HG02885 (cell line): ENCODE measurements around the gene SLC2A8.

Experiments used
- ATAC-seq: cut with Tn5 transposase; IDR thresholded peaks from one replicate; pipeline ENCODE4 v1.9.1; 2021; ENCODE audit warnings: mild to moderate bottlenecking; ENCODE audit not compliant: unreplicated experiment, poor library complexity

Gene SLC2A8

DNA sequence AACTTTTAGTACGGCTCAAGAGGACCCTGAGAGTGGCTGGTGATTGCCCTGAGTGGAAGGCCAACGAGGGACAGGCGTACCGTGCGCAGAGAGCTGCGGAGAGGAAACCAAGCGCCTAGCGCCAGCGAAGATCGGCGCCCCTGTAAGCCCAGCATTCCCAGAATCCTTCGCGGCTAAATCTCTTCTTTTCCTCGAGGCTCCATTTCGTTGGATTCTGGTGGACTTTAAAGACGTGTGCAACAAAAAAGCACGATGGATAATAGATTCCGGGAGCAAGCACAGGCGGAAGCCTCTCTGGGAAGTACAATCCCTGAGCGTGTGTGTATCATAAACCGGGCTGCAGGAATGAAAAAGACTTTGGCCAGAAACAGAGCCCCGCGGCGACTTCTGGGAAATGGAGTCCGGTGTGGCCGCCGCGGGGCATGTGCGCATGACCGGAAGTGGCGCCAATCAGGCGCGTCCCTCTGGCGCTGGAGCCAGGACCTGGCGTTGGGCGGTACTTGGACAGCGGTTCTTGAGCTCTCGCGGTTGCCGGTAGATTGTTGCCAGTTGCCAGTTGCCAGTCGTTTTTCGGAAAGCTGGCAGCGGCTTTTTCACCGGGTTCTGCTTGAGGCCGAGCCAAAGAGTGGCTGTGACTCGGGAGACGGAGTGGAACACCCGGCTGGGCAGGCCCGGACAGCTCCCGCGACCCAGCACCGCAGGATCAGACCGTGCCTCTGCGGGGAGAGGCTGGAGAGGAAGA is 27.1 kb downstream of the SLC2A8 start, which contains the start of gene ZNF79:
Gene ZNF79 (plus strand): TSS at position 449 of the 742 bp plus-strand sequence. CDS start 406 bp downstream, outside the sequence.
- peak; percentile 85 for ATAC-seq

DNA sequence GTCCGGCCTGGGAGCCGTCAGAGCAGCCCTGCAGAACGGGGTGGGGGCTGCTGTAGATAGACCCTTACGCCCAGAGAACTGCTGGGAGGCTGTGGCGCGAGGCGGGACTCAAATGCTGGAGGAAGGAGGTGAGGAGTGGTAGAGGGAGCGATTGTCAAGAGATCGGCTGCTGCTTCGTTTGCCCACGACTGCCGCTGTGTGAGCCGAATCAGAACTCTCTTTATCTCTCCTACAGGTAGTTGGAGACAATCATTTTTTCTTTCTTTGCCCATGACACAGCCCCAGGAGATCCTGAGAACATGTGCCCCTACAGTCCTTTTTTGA is 27.7 kb downstream of the SLC2A8 start:
- peak; percentile 15 for ATAC-seq

DNA sequence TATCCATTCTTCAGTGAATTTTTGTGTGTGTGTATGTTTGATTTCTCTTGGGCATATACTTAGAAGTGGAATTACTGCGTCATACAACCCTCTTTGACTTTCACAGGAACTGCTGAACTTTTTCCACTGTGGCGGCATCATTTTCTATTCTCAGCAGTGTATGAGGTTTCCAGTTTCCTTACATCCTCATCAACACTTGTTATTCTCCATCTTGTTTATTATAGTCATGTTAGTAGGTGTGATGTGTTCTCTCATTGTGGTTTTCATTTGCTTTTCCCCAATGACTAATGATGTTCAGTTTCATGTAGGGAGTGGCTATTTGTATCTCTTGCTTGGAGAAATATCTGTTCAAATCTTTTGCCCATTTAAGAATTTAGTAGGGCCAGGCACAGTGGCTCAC is 29.8 kb downstream of the SLC2A8 start:
- ATAC-seq: no peak

DNA sequence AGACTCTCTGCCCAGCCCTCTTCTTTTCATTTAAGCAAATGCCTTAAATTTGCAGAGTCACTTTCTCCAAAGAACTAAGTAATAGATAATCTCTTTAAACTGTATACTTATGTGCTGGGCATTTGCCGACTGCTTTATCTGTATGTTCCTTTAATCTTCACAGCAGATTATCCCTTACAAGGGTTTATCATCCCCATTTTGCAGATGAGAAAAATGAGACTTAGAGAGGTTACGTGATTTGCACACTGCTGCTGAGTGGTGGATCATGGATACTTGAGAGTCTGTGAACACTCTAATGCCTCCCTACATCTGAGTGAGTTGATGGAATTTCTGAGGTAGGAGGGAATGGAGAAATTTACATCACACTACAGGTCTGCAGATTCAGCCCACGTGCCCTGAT is 31.4 kb downstream of the SLC2A8 start:
- ATAC-seq: no peak

DNA sequence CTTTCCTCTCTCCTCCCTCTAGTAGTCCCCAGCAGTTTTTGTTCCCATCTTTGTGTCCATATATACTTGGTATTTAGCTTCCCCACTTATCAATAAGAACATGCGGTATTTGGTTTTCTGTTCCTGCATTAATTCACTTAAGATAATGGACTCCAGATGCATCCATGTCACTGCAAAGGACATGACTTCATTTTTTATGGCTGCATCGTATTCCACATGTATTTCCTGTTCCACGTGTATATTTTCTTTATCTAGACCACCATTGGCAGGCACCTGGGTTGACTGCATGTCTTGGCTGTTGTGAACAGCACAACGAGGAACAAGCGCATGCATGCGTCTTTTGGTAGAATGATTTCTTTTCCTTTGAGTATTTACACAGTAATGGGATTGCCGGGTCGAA is 33.4 kb downstream of the SLC2A8 start:
- ATAC-seq: no peak

DNA sequence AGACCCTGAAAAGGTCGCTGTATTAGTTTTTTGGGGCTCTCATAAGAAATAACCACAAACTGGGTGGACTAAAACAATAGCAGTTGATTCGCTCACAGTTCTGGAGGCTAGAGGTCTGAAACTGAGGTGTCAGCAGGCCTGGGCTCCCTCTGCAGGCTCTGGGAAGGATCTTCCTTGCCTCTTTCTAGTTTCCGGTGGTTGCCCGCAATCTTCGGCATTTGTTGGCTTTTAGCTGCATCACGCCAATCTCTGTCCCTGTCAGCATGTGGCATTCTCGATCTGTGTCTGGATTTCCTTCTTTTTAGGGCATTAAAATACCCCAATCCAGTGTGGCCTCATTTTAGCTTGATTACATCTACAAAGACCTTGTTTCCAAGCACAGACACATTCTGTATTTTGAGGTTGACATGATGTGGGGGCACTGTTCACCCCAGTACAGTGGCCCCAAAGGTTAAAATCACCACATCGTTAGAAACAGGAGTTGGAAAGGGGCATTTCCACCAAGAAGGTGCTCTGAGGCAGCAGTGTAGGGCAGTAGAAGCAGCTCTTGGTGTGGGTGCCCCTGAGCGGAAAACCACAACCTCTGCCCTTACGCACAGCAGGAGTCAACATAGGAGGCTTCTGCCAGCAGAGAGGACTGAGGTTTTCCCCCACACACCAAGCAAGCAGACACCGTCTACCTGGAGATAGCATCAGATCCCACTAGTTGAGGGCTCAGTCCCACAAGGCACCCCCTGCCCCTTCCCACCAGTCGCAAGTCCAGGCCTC is 40.7 kb downstream of the SLC2A8 start:
- no peak for ATAC-seq

DNA sequence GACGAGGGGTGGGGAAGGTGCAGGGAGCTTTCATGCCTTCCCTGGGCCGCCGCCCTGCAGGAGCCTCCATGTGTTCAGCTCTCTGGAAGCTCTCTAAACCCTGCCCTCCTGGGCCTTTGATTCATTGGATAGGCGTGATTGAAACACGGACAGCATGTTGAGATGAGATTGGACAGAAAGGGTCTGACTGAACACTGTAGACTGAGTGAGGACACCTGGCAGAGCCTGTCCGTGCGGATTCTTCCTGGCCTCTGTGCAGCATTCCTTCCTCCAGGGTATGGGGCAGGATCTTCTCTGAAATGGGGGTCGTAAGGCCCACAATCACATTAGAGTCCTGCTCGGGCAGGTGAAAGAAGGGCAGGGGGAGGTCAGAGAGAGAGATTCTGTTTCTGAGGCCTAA is 41.4 kb downstream of the SLC2A8 start:
- ATAC-seq: no peak

DNA sequence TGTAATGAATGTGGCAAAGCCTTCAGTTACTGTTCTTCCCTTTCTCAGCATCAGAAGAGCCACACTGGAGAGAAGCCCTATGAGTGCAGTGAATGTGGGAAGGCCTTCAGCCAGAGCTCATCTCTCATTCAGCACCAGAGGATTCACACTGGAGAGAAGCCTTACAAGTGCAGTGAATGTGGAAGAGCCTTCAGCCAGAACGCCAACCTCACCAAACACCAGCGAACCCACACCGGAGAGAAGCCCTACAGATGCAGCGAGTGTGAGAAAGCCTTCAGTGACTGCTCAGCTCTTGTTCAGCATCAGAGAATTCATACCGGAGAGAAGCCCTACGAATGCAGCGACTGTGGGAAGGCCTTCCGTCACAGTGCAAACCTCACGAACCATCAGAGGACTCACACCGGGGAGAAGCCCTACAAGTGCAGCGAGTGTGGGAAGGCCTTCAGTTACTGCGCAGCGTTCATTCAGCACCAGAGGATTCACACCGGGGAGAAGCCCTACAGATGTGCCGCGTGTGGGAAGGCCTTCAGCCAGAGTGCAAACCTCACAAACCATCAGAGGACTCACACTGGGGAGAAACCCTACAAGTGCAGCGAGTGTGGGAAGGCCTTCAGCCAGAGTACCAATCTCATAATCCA is 47.4 kb downstream of the SLC2A8 start:
- ATAC-seq: no peak

DNA sequence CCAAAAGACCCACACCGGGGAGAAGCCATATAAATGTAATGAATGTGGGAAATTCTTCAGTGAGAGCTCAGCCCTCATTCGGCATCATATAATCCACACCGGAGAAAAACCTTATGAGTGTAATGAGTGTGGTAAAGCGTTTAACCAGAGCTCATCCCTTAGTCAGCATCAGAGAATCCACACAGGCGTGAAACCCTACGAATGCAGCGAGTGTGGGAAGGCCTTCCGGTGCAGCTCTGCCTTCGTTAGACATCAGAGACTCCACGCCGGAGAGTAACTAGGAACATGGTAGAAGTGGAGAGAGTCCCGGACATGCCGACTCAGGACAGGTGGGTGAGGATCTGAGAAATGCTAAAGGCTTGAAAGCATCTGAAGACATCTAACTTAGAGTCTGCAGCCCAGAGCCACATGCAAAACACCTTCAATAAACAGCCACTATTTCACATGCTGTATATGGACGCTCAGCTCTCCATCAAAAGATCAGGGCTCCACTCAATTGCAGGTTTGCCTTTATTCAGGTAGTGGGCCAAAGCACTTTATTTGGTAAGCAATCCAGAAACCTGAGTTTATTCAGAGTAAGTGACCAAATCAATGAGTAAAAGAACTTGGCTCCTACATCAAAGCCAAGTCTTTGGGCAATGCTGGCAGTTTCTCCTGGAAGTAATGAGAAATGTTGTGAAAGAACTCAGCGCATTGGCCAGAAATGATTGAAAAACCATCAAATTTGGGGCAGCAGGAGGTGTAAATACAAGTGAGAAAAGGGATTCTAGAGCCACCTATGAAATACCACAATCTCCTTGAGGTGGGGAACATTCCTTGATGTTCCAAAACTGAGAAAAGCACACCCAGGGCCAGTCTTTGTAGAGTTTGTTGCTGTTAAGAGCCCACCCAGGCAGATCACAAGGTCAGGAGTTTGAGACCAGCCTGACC is 48.2 kb downstream of the SLC2A8 start:
- ATAC-seq: no peak

DNA sequence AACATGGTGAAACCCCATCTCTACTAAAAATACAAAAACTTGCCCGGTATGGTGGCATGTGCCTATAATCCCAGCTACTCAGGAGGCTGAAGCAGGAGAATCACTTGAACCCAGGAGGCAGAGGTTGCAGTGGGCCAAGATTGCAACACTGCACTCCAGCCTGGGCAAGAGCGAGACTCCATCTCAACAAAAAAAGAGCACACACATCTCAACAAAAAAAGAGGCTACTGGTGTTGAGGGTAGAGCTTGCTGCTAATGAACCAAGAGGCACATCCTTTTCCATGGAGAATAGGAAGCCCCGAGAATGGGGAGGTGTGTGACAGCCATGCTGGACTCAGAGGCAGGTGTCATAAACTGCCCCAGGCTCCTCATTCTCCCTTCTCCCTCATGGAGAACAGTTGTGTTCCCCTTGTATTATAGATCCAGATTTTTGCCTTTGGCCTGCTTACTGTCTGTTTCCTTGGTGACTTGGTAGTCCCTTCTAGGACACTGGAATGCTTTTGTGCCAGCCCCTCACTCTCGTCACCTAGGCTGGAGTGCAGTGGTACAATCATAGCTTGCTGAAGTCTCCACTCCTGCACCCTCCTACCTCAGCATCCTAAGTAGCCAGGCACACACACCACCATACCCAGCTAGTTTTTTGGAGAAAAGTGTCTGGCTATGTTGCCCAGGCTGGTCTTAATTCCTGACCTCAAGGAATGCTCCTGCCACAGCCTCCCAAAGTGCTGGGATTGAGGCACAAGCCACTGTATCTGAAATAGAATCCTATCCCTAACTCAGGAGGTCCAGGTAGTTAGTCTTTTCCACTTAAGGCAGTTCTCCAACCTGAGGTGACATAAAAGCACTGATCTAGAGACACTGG is 49.1 kb downstream of the SLC2A8 start:
- ATAC-seq: no peak

DNA sequence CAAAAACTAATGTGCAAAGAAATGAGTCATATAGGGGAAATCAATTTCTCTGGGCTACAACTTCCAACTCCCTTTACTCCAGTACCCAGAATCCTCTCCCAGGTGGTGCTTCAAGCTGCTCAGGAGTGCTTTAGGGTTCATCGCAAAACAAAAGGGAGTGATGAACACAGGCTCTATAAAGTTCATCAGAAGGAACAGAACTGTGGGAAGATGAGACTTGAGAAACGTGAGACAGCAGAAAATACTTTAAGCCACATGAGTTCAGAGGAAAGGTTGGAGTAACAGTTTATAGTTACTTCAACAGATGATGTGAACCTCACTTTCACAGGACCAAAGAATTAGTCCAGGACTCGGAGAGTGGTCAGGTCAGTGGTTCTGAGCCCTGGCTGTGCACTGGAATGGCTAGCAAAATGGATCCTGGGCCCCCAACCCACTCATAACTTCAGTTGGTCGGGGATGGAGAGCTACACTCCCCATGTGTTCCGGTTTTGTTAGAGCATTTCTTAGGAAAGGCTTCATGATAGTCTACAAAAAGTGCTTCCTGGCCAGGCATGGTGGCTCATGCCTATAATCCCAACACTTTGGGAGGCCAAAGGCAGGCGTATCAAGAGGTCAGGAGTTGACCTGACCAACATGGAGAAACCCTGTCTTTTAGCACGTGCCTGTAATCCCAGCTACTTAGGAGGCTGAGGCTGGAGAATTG is 49.9 kb downstream of the SLC2A8 start:
- no peak for ATAC-seq

DNA sequence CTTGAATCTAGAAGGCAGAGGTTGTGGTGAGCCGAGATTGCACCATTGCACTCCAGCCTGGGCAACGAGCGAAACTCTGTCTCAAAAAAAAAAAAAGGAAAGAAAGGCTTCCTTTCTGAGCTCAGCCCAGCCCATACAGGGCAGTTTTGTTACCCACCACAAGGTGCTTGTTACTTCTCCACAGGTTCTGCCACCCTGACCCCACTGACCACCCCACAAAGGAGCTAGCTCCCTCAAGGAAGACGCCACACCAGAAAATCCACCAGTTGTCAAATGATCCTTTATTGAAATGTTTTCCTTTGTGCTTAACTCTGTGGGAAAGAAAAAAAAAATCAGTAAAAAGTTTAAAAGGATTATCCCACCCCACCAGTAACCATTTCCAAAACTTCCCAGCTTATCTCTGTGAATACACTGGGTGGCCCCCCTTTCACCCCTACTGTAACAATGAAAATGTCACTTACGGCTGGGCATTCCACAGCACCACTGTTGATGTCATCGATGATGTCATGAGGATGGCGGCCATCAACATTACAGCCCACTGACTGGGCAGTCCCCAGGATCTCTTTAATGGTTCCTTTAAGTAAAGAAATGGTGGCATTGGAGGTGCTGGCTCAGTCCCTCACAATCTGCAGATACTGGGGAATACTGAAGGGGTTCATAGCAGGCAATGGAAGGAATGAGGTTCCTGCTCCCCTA is 50.6 kb downstream of the SLC2A8 start:
- no peak for ATAC-seq

DNA sequence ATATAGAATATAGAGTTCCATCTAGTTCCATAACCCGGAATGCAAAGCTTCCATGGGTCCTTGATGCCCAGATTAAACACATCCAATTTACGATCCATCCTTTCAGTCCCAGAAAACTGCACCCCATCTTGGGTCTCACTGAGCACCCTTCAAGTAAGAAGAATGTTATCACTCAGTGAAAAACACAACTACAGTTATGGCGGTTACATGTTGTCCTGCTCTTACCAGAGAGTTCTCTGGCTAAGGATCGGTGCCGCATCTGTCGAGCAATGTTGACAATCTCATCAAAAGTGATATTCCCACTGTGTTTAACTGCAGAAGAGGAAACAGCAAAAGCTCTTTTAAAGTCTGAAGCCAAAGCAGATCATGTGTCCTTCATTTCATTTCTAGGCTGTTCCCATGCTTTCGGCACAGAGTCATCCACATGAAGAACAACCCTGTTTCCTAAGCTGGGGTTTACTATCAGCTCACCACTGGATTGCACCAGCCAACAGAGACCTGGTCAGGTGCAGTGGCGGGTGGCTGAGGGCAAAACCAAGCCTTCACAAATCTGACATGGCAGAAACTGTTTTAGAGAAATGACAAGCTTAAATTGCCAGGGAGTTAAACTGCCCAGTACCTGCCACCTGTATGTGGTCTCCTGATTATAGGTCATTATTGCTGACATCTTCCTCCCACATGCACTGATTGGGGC is 51.3 kb downstream of the SLC2A8 start:
- ATAC-seq: no peak

DNA sequence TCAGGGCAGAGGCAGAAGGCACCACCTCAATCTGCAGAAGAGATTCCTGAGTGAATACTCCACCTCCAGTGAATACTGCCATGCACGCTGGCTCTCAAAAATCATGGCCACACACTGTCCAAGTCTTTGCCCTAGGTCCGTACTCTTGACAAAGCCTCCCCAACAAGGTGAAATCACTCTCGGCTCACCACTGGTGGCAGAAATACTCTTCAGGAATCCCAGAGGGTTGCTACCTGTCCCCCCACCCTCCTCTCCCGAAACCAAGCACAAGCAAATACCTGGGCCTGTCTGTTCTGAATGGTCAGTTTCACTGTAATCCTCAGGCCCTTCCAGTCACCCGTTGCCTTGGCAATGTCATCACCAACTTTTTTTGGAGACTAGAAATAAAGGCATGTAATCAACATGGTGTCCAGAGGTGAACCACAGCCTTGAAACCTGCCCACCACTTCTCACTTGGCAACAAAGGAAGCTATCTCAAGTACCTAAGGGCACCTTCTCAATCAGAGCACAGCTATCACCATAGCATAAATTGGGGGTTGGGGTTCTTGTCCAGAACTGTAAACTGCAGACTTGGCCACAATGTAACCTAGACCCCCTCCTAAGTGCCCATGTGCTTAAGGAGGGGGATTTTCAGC is 52.5 kb downstream of the SLC2A8 start:
- ATAC-seq: no peak

DNA sequence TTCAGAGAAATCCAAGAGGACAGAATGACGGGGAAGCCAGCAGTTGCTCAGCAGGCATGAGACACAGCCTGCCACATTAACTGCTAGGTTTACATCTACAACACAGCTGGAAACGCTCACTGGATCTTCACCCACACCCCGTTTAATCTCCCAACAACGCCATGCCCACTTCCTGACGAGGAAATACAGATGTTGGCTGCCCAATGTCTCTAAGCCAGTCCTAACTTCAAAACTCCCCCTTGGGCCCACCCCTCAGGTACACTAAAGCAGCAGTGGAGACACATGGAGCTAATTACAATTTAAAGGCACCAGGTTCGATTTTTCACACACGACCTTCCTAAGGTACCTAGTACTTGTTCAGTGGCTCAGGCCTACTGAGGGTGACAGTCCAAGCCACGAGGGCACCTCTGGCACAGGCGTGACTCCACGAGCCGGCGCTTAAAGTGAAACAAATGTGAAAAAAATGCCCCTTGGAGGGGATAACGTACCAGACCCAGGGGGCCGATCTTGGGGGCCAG is 53.3 kb downstream of the SLC2A8 start:
- no peak for ATAC-seq

DNA sequence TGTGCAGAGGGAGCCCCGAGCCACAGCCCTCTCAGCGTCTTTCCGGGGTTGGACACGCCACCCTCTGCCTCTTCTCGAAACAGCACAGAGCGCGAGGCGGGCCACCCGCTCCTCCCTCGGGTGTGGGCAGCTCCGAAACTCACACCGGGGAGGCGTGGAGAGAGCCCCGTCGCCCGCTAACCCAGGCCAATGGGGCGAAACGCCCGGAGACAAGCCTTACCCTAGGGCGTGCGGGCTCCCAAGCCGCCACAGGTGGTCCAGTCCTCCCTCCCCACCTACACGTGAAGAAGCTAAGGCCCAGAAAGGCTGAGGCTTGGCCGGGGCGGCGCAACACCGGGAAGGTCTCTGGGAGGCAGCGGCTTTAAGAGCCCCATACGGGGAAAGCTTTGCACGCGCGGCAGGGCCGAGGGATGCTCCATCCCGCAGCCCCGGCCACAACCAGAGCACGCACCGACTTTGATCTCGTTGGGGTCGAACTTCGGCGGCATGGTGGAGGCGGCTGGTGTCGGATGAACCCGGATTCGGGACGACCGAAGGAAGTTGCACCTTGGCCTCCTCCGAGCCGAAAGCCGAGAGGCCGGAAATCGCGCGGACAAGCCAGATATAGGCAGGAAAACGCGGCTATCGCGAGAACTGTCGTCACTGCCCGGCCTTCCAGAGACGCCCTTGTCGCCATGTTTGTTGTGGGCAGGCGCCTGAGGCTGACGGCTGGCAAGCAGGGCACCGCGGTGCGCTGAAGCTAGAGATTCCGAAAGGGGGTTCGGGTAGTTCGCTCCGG is 54.0 kb downstream of the SLC2A8 start, which contains the start of the genes LRSAM1 and RPL12:
Gene LRSAM1 (plus strand): TSS at position 681 of the 778 bp plus-strand sequence. CDS start 3,018 bp downstream, outside the sequence.
Gene RPL12 (minus strand): TSS at position 577 of the 778 bp plus-strand sequence. CDS start 89 bp downstream, at position 488.
- ATAC-seq: peak; percentile 71
